NCI-H82 treated with DMSO at 0.1 percent for 48 hours (cell line): ENCODE measurements around the gene ANGPT4.
"Not testable (repeated sequence)": the region's sequence is repeated elsewhere in the genome, so short reads cannot be mapped to it uniquely, and the experiment has no call there.

ENCODE experiments used
- DNase-seq: peaks from one replicate; lab custom pipeline; 2025; ENCODE audit not compliant: unreplicated experiment; lab: John Stamatoyannopoulos, UW

Gene ANGPT4

DNA sequence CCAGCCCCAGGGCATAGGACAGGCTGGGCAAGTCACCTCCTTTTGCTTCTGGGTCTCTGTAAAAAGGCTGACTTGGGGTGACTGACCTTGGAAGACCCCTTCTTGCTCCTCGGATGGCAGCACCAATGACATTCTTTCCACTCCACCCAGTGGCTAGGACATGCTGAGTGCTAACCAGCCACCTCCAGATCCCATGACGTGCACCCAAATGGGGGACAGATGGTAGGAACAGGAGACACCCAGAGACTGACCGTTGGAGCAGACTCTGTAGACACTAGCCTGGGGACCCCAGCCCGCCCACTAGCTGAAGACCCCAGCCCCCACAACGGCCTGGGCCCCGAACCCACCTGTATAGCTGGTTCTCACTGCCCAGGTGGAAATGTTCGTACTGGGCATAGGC, 38.3 kb downstream of the ANGPT4 start:
- no peak for DNase-seq

DNA sequence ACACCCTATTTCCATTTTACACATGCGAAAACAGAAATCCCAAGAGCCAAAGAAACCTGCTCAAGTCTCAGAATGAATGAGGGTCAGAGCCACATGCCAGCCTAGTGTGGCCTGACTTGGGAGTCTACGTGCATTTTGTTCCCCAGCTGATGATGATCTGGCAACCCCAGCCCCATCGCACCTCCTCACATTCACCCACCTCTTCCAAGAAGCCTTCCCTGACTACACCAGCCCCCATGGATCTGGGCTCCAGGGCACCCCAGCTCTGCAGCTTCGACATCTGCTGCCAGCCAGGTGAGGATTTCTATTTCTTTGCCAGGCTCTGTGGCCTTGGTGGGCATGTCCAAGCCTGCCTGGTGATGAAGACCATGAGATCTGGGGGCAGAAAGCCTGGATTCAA, 41.0 kb downstream of the ANGPT4 start:
- DNase-seq, result no peak

DNA sequence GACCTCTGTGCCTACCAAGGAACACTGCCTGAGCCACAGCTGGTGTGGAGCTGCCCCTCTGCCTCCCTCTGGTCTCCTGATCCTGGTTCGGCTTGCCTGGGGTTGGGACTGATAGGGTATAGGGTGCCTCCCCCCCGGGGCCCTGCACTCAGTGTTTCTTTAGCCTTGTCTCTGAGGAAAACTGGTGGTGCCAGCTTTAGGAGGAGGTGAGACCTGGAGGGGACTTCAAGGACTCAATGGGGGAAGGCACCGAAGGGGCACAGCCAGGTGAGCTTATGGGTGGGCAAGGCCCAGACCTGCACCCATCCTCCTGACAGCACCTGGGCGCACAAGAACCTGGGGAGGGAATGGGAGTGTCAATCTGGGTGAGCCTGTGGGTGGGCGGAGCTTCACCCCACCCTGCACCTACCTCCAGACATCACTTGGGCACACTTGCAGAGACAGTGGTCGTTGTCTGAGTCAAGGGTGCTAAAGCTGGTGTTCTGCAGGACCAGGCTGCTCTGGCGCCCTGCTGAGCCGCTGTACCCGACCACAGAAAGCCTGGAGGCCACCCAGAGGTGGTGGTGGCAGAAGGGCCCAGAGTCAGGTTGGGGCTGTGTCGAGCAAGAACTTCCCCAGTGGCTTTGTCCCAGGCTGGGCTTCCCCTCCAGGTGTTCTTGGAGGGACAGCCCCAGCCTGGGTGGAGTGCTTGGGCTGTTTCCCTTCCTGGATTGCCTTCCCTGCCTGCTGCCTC, 42.1 kb downstream of the ANGPT4 start:
- DNase-seq, result no peak

DNA sequence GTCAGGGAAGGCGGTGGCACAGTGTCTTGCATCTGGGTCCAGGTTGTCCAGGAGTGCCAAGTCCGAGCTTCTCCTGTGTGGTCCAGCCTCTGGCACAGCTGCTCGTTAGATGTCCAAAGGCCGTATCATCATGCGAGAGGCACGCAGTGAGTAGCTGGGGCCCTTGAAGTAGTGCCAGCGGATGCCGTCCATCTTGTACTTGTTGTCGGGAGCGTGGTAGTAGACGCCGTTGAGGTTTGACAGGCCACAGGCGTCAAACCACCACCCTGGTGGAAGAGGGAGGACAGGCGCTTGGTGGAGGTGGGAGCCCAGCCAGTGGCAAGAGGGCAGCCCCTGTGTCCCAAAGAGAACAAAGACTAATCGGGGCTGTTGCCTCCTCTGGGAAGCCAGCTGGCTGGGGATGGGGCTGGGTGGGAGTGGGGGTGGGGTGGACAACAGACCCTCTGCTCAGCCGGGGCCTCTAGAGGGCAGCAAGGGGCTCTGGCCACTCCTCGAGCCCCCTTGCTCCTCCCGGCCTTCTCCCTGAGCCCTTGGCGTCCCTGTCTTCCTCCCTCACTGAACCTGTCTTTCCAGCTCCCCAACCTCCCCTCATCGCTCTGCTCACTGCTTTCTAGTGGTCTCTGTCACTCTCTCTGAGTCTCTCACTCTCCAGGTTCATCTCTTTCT, 43.1 kb downstream of the ANGPT4 start:
- DNase-seq, result no peak

DNA sequence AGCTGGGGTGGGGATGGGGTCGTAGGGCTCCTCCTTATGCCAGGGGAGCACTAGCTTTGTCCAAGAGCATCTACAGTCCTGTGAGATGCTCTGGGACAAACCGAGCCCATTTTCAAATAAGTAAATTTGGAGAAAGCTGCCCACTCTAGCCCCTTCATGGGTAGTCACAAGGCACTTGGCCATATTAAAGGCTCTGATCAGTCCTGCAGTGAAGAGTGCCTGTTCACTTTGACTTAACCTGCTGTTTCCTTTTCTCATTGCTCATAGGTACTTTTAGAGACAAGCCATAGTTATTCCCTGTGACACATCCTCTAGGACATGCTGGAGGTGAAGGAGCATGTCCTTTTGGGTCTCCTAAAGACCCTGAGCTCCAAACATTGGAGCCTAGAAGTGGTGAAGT, 44.2 kb downstream of the ANGPT4 start:
- no peak for DNase-seq

DNA sequence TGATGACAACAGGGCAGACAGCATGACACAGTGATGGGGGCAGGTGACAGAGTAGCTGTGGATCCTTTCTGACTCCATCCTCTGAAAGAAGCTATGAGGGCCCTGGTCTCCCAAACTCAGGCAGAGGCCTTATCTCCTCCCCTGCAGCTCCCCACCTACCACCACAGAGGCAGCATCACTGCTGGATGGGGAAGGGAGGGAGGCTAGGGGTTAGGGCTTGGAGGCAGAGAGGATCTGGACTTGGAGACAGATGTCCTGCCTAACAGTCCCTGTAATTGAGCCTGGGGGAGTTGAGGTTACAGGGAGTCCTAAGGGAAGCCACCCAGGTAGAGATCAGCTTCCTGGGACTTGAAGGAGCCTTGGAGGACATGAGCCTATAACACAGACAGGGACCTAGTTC, 44.7 kb downstream of the ANGPT4 start:
- DNase-seq, result no peak

DNA sequence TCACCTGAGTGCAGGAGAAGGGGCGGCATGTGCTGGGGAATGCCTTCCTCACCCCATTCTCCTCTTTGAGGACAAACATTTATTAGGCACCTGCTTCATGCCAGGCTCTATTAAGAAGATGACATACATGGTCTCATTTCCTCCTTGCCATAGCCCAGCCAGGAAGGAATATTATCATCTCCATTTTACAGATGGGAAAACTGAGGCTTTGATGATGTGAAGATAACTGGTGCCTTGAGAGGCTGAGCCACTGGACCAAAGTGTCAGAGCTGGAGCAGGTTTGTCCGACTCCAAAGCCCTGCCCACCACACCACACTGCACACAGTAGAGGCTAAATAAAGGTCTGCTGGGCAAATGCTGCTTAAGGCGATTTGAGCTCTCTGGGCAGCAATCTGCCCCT, 45.4 kb downstream of the ANGPT4 start:
- no peak for DNase-seq

DNA sequence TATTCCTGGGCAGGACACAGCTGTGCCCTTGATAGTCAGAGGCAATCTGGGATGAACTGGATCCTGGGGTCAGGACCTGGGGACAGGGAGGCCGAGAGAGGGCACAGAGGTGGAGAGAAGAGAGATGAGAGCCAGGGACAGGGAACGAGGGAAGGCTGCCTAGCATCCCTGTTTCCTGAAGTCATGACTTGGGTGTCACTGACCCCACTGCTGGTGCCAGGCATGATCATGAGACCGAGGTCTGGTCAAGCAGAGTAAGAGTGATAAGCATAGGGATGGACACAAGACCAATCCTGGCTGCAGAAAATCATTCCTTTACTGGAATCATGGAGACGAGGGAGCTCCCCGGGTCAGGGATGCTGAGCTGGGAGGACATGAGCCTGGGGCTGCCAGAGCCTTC, 46.5 kb downstream of the ANGPT4 start:
- DNase-seq, result no peak

DNA sequence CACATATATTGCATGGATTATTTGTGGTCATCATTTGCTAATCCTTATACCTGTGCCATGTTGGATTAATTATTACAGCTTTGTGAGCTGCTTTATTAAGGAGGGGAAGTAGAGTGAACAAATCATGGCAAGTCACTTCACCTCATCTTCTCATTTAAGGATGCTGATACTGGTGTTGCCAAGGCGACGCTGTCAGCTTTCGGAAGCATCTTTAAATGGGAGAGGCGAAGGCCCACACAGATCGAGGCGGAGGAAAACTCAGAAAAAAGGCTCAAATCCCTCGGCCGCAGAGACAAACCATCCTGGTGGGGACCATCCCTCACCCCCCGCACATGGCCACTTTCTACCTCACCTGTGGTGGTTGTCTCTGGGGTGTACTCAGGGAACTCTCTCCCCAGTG, 47.9 kb downstream of the ANGPT4 start:
- DNase-seq, result no peak

DNA sequence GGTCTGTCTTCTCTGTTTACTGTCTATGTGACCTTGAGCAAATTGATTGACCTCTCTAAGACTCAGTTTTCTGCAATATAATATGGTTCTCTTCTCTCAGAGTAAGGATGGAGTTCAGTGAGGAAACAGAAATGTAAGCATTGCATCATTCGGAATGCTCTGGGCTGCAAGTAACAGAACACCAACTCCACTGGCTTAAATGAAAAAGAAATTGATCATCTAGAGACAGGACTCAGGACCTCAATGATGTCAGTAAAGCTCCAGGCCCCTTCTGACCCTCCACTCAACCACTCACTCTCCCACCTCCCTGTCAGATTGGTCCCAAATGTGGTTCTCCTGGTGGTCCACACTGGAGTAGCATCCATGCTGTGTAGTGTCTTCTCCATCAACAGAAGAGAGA, 50.7 kb downstream of the ANGPT4 start:
- DNase-seq, result no peak

DNA sequence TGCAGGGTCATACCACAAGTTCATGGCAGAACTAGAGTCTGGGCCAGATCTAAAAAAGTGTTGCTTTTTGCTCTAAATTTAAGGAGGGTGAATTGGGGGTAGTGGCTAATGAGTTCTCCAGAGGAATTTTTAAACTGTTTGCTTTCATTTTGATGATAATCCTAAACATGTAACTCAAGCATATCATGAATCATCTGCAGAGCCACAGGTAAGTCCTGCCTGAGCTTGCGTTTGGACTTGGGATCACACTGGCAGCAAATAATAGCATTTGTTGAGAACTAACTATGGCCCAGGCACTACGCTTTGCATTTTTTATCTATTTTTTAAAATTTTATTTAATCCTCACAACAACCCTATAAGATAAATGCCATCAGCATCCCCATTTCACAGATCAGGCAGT, 55.2 kb downstream of the ANGPT4 start:
- no peak for DNase-seq

DNA sequence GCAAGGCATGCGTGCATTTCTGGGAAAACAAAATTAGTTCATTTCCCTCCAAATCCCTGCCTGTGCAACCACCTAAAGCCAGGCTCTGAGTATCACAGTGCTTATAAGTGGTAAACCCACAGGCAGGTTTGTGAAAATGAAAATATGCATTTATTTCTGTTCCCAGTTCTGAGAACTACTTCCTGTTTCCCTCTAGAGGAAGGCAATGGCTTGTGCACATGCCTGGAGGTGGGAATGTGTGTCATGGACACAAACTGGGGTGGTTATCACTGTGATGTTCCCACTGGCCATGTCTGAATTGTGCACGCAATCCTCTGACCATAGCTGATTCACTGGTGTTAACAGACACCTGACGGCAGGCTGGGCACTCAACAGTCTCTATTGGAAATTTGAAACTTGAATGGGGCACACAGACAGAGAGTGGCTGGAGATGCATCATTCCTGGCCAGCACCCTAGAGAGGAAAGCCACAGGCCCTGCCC, 56.3 kb downstream of the ANGPT4 start:
- DNase-seq, result no peak

DNA sequence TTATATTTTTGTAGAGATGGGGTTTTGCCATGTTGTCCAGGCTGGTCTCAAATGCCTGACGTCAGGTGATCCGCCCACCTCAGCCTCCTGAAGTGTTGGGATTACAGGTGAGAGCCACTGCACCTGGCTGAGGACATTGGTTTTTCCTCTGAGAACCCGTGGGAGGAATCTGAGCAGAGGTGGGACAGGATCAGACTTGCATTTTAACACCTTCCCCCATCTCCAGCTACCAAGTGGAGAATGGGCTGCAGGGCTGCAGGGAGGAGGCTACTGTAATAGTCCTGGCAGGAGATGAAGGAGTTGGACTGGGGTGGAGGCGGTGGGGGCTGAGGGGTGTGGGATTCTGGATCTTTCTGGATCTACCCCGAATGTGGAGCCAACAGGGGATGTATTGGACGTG, 58.1 kb downstream of the ANGPT4 start:
- DNase-seq, result no peak

DNA sequence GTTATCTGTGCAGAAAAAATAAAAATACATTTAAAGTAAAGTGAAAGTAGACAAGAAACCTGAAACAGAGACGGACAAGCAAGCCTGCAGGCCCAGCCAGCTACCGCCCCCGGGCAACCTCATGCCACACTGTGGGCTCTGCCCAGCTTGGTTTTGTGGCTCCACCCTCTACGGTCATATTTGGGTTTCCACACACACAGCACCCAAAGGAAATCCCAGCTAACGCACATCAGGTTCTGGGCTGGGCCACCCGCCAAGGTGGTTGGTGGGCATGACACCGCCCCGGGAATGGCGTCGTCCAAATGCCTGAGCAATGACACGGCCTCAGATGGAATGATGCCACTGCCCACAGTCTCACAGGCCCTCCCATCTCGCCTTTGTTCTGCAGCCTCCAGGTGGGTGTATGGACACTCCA, 59.8 kb downstream of the ANGPT4 start:
- DNase-seq, result no peak

DNA sequence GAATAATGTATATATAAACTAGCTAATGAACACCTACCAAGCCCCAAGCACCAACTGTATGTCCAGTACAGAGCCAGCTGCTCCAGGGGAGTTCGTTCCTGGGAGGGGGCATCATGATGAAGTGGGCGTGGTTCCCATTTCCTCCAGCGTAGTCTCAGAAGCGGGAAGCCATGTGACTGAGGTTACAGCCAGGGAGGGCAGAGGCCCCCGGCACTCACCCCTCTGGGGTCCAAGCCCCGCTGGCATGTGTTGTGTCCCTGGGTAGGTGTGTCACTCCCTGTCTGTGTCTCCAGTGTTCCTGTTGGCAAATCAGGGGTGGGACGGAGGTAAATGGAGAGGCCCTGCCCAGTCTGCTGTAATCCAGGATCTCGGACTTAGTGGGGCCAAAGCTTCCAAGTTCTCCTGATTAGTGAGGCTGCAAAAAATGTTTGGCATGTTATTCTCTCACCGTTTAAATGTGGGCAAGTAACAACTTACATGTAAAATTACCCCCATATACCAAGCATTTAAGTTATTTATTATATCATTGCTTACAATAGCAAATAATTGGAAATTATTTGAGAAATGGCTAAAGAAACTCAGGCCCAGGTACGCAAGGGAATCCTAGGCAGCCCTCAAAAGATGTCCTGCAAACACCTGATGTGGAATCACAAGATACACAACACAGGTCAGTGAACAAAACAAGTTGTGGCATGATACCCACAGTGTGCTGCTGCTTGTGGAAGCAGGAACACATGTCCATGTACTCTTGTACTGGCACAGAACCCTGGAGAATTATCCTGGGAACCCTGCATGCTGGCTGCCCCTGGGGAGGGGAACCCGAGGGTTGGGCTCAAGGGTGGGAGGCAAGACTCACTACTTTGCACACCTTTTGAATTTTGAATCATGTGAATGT, 60.4 kb downstream of the ANGPT4 start:
- no peak for DNase-seq

DNA sequence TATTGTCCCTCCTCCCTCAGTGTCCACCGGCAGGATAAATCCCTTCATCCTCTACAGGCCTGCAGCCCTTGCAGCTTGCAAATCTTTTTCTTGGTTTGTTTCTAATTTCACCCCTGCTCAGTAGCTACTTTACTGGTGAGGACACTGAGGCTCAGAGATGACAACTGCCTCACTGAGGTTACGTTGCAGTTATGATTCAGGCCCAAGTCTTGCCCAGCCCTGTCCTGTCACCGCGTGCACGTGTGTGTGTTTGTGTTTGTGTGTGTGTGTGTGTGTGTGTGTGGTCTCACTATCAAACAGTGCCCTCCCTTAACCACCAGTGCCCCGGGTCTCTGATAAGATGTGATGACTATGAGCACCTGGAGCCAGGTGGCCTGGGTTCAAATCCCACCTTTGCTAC, 61.5 kb downstream of the ANGPT4 start:
- no peak for DNase-seq

DNA sequence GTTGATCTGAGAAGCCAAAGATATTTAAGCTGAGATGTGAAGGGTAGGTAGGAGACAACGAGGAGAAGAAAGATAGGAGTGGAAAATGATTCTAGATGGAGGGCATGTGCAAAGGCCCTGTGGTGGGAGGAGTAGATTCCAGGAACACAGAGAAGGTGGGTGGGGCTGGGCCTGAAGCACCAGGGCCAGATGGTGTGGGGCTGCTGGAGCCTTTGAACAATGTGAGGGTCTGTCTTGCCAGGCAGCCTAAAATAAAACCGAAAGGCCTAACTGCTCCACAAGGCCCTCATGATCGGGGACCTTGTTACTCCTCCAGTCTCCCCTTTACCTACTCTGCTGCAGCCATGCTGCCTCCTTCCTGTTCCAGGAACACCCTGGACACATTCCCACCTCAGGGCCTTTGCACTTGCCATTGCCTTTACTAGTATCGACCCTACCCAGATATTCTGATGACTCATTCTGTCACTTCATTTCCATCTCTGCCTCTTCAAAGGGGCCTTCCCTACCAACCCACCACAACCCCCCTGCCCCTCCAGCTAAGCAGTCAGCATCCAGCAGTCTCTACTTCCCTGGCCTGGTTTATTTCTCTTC, 62.6 kb downstream of the ANGPT4 start:
- no peak for DNase-seq

DNA sequence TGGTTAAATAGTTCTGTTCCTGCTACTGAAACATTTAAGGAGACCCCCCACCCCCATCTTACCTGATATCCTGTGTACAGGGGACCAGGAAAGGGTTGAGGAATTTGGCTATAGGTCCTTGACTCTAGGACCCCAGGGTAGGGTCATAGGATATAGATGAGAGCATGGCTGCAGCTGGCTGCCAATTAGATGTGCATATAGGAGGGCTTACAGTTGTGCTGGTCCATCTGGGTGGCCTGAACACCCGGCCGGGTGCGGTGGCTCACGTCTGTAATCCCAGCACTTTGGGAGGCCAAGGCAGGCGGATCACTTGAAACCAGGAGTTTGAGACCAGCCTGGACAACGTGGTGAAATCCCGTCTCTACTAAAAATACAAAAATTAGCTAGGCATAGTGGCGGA, 67.4 kb downstream of the ANGPT4 start:
- not testable (repeated sequence) for DNase-seq

DNA sequence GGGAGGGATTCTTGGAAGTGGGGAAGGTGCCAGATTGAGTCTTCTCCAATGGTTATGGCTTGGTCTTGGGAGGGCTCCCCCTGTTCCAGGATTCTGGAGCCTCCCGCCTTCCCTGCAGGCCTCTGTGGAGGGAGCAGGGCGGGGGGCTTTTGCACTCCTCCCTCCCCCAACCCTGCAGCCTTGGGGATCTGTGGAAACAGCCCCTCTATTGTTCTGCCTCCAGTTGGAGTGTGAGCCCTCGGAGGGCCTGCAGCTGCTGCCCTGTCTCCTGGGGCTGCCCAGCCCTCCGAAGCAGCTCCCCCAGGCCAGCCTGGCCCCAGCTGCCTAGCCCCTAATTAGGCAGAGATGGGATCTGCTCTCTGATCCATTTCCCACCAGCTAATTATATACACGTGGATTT, 67.9 kb downstream of the ANGPT4 start:
- no peak for DNase-seq

DNA sequence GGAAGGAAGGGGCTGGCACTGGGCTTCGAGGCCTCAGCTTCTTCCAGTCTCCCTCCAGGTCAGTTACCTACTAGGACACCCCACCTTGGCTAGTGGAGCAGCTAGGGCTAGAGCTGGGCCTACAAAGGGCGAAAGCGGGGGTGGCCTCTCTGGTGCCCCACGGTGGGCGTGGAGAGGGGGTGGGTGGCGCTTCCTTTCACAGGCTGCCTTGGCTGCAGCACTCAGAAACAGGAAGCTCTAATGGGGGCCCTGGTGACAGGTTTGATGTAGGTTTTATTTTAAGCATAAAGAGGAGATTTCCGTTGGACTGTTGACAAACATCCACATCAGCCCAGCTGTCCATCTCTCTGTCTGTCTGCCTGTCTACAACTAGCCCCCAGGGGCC, 69.2 kb downstream of the ANGPT4 start:
- no peak for DNase-seq
